Left ventricle myocardium inferior (tissue), 1 donor: ENCODE data around the gene MAP3K4. TPM values are rescaled to one million over a fixed set of nuclear protein-coding genes. Genes with fewer than 3 reads are reported as not detected.

ENCODE experiments used
- DNase-seq: peaks from one replicate; pipeline ENCODE4 v3.0.0-alpha.2; 2020
- H3K27ac ChIP-seq: fragments of 200-600 bp; replicated peaks from 2 replicates; pipeline ENCODE4 v1.8.0; 2021
- H3K27me3 ChIP-seq: fragments of 200-600 bp; 2 replicates; pipeline ENCODE4 v1.8.0; 2021; ENCODE audit warnings: low read depth
- H3K36me3 ChIP-seq: fragments of 200-600 bp; 2 replicates; pipeline ENCODE4 v1.8.0; 2021
- H3K4me1 ChIP-seq: fragments of 200-600 bp; 2 replicates; pipeline ENCODE4 v1.8.0; 2021
- H3K4me3 ChIP-seq: fragments of 200-600 bp; 2 replicates; pipeline ENCODE4 v1.8.0; 2021; ENCODE audit warnings: mild to moderate bottlenecking, moderate library complexity
- H3K9me3 ChIP-seq: fragments of 200-600 bp; replicated peaks from 2 replicates; pipeline ENCODE4 v1.8.0; 2021
- intact Hi-C: fragments of 100-400 bp; cut with micrococcal nuclease; formaldehyde crosslinking; loops from one replicate; pipeline ENCODE4 v1.11.0; 2022
- long read RNA-seq: library from polyadenylated mRNA; unstranded; transcript quantifications from one replicate; pipeline ENCODE4 v2.0.0, GENCODE V29; 2021
- total RNA-seq: library from RNA; stranded (reverse); fragmentation: NEBNext Ultra II Directional; extraction: Animal tissue kit (Norgen Biotek cat#: 25700); gene quantifications from one replicate; pipeline ENCODE4 v1.2.1, GENCODE V29; 2021
- TF ChIP-seq, protein P1 (sequence below): fragments of 200-600 bp; IDR thresholded peaks from 2 replicates; pipeline ENCODE4 v1.8.0; 2021; ENCODE audit warnings: antibody characterized with exemption, mild to moderate bottlenecking, borderline replicate concordance
- donor health status: DM: no; HTN: yes; CAD: no; lungs with severe emphysema.

The MAP3K4 gene, protein sequence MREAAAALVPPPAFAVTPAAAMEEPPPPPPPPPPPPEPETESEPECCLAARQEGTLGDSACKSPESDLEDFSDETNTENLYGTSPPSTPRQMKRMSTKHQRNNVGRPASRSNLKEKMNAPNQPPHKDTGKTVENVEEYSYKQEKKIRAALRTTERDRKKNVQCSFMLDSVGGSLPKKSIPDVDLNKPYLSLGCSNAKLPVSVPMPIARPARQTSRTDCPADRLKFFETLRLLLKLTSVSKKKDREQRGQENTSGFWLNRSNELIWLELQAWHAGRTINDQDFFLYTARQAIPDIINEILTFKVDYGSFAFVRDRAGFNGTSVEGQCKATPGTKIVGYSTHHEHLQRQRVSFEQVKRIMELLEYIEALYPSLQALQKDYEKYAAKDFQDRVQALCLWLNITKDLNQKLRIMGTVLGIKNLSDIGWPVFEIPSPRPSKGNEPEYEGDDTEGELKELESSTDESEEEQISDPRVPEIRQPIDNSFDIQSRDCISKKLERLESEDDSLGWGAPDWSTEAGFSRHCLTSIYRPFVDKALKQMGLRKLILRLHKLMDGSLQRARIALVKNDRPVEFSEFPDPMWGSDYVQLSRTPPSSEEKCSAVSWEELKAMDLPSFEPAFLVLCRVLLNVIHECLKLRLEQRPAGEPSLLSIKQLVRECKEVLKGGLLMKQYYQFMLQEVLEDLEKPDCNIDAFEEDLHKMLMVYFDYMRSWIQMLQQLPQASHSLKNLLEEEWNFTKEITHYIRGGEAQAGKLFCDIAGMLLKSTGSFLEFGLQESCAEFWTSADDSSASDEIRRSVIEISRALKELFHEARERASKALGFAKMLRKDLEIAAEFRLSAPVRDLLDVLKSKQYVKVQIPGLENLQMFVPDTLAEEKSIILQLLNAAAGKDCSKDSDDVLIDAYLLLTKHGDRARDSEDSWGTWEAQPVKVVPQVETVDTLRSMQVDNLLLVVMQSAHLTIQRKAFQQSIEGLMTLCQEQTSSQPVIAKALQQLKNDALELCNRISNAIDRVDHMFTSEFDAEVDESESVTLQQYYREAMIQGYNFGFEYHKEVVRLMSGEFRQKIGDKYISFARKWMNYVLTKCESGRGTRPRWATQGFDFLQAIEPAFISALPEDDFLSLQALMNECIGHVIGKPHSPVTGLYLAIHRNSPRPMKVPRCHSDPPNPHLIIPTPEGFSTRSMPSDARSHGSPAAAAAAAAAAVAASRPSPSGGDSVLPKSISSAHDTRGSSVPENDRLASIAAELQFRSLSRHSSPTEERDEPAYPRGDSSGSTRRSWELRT (N-terminal part only)
- total RNA-seq: 37.1 TPM
- long read RNA-seq, full-length matches to known transcripts: 1 of 45 reads
- long read RNA-seq, partial matches to known transcripts: 39 of 45 reads
- long read RNA-seq, other reads (novel, unspliced or antisense): 5 of 45 reads

DNA sequence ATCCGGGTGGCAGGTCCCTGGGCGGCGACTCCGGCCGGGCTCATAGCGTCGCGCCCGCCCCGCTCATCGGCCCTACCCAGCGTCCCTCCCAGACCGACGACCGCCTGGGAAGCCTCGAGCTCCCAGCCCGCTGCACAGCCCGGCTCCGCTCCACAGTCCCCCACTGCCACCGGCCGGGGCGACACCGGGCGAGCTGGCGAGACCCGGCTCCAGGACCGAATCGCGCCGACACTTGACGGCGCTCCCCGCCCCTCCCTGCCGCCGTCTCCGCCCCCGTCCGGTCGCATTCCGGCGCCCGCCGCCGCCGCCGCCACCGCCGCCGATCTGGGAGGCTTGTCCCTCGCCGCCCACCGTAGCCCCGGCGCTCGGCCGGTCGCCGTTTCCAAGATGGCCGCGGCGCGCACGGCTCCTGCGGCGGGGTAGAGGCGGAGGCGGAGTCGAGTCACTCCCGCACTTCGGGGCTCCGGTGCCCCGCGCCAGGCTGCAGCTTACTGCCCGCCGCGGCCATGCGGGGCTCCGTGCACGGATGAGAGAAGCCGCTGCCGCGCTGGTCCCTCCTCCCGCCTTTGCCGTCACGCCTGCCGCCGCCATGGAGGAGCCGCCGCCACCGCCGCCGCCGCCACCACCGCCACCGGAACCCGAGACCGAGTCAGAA is at the start of gene MAP3K4:
TSS of gene MAP3K4 (plus strand) at position 364 of the 655 bp plus-strand sequence. CDS start at position 527, 163 bp downstream.
- Histone ChIP-seq H3K9me3 (peaks cover 8% of the 10 kb centered on the region), H3K27ac (peak within 1 kb of the TSS; percentile 98), H3K4me1 (peaks cover 59% of the 10 kb centered on the region), H3K4me3 (peak within 1 kb of the TSS; percentile 97), H3K36me3 (no peaks in the 10 kb centered on the region), H3K27me3 (no peaks in the 10 kb centered on the region)
- TF ChIP-seq, protein P1, sequence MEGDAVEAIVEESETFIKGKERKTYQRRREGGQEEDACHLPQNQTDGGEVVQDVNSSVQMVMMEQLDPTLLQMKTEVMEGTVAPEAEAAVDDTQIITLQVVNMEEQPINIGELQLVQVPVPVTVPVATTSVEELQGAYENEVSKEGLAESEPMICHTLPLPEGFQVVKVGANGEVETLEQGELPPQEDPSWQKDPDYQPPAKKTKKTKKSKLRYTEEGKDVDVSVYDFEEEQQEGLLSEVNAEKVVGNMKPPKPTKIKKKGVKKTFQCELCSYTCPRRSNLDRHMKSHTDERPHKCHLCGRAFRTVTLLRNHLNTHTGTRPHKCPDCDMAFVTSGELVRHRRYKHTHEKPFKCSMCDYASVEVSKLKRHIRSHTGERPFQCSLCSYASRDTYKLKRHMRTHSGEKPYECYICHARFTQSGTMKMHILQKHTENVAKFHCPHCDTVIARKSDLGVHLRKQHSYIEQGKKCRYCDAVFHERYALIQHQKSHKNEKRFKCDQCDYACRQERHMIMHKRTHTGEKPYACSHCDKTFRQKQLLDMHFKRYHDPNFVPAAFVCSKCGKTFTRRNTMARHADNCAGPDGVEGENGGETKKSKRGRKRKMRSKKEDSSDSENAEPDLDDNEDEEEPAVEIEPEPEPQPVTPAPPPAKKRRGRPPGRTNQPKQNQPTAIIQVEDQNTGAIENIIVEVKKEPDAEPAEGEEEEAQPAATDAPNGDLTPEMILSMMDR: no peak
- DNase-seq: peak; percentile 85
- intact Hi-C loops: loop anchor here (10.0 kb wide), 1 partner anchor 57 kb away; no protein-coding TSS in a partner anchor

DNA sequence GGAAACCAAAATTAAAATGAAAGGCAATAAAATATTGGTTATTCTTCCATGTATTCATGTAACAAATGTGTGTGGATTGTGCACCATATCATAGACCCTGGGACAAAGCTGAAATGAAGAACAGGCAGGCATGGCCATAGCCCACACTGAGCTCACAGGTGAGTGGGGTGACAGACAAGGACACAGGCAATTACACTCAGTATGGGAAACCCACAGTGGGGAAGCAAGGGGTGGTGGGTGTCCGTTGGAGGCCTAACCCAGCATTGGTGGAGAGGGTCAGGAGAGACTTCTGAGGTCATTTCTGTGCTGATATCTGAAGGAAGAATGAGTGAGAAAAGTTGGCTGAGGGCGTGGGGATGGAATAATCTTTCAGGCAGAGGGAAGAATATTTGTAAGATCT is 47.6 kb upstream of the MAP3K4 start:
- Histone ChIP-seq H3K27ac (no peak overlapping the region), H3K36me3 (no peaks in the 10 kb centered on the region), H3K9me3 (peaks cover 10% of the 10 kb centered on the region), H3K4me1 (peaks cover 2% of the 10 kb centered on the region), H3K27me3 (peaks cover 7% of the 10 kb centered on the region), H3K4me3 (no peak overlapping the region)
- TF ChIP-seq, protein P1: no peak
- no peak for DNase-seq
- intact Hi-C loops: no loop called here

DNA sequence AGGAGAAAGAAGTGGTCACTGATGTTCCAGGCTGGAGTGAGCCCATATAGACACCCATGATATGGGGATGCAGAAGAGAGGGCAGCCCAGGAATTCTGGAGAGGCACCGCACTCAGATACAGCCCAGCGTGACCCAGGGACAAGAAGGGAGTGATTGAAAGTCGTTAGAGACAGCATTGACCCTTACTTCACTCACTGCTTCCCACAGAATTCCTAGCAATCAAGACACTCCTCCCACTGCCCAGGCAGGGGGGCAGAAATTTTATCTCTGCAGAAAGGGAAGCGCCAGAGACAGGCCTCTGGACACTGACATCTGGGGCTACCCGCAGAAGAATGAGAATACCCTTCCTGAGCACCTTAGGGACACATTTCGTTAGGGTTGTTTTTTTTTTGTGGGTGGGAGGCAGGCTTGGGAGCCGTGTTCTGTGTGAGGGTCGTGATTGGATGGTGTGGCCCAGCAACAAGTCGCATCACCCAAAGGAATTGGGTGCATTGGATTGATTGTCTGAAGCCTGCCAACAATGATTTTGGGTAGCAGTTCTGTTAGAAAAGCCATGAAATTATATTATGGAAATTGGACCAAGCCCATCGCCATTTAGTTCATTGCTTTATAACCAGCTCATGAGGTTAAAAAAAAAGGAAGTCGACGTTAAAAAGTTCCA is 45.9 kb upstream of the MAP3K4 start:
- H3K9me3 ChIP-seq: no peaks in the 10 kb centered on the region
- H3K36me3 ChIP-seq: no peaks in the 10 kb centered on the region
- H3K27me3 ChIP-seq: no peaks in the 10 kb centered on the region
- no peak for DNase-seq
- TF ChIP-seq, protein P1: no peak
- H3K4me1 ChIP-seq: peaks cover 18% of the 10 kb centered on the region
- H3K27ac ChIP-seq: no peak overlapping the region
- H3K4me3 ChIP-seq: no peak overlapping the region
- intact Hi-C loops: no loop called here

DNA sequence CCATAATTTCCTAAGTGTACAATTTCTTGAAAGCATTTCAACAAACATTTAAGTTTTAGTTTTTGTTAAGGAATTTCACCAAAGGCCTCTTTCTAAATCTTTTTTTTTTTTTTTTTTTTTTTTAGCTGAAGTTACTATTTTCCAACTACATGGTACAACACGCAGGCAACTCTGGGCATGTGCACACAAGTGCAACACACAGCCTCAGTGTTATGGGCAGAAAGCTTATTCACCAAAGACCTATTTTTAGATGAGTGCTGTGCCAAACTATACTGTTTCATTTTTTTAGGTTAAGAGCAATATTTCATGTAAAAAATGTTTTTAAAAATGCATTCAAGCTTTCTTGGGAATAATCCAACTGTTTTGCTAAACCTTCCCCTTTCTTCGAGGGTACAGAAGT is 42.0 kb upstream of the MAP3K4 start:
- intact Hi-C loops: no loop called here
- peak overlapping the region; percentile 73 for H3K27ac ChIP-seq
- H3K4me1 ChIP-seq: peaks cover 25% of the 10 kb centered on the region
- no peak for DNase-seq
- no peaks in the 10 kb centered on the region for H3K9me3 ChIP-seq
- TF ChIP-seq, protein P1: no peak
- H3K27me3 ChIP-seq: no peaks in the 10 kb centered on the region
- no peaks in the 10 kb centered on the region for H3K36me3 ChIP-seq
- peak overlapping the region; percentile 4 for H3K4me3 ChIP-seq
